Measurements from ENCODE around the gene ZSCAN9. TPM values are rescaled to one million over a fixed set of nuclear protein-coding genes. Genes with fewer than 3 reads are reported as not detected.

Gene ZSCAN9
- total RNA-seq, 1 donor from 2014 or later, result 23.4 TPM

GRCh38 chr6:28266962-28267694, 42.1 kb downstream of the ZSCAN9 start, which contains the start of gene ZSCAN26:
Gene ZSCAN26, plus strand, starts transcription at chr6:28267143. Its CDS starts 4,777 bp downstream, at chr6:28271920.
- DNase-seq (ENCODE audit: low spot score), result peak; percentile 95

DNA sequence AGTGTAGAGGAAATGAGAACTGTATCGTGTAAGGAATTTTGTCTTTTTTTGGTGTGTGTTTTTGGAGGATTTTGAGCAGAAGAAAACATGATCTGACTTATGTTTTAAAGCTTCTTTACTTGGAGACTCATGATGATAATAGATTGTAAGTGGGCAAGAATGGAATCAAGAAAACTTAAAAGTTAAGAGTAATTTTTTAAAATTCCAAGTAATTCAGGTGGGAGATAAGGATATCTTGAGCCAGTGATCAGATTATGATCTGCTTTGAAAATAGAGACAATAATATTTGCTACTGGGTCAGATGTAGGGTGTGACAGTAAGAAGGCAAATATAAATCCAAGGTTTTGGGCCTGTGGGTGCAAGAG, 42.6 kb downstream of the ZSCAN9 start:
- DNase-seq (ENCODE audit: low spot score), result no peak

DNA sequence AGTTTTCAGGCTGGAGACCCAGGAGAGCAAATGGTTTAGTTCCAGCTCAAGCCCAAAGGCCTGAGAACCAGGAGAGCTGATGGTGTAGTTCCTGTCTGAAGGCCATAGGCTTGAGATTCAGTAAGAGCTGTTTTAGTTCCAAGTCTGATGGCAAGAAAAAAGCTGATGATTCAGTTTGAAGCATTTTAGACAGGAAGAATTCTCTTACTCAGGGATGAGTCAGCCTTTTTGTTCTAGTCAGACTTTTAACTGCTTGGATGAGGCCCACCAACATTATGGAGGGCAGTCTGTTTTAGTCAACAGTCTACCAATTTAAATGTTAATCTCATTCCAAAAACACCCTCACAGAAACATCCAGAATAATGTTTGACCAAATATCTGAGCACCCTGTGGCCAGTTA, 44.4 kb downstream of the ZSCAN9 start:
- no peak for DNase-seq (ENCODE audit: low spot score)

DNA sequence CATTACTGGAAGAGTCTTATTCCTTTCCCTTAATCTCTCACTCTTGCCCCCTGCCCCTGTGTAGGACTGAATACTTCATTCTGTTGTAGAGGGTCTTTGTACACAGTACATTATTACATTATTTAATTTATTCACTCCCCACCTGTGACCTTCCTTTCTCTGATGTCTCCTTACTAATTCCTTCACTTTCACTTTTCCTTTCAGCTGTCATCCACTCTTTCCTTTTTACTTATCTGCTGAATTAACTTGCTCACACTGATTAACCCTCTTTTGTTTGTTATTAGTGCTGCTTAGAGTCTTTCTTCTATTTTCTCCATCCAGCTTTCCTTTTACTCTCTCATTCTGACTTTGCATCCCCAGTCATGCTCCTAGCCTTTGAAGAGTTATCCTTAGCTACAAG, 49.8 kb downstream of the ZSCAN9 start:
- DNase-seq (ENCODE audit: low spot score), result no peak

DNA sequence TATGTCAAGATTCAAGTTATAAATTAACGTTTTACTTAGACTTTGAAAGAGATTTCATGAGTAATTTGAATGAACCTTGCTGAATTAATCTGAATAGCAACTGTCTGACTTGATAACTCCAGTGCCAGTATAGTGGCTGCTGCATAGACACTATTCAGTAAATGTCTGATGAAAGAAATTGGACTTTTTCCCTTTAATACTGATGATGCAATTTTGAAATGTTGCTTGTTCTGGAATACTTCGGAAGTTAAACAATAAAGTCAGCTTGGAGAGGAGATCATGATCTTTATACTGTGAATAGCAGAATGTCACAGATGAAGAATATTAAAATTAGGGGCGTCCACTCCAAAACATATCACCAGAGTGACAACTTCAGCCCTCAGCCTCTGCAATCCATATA, 52.7 kb downstream of the ZSCAN9 start:
- no peak for DNase-seq (ENCODE audit: low spot score)

DNA sequence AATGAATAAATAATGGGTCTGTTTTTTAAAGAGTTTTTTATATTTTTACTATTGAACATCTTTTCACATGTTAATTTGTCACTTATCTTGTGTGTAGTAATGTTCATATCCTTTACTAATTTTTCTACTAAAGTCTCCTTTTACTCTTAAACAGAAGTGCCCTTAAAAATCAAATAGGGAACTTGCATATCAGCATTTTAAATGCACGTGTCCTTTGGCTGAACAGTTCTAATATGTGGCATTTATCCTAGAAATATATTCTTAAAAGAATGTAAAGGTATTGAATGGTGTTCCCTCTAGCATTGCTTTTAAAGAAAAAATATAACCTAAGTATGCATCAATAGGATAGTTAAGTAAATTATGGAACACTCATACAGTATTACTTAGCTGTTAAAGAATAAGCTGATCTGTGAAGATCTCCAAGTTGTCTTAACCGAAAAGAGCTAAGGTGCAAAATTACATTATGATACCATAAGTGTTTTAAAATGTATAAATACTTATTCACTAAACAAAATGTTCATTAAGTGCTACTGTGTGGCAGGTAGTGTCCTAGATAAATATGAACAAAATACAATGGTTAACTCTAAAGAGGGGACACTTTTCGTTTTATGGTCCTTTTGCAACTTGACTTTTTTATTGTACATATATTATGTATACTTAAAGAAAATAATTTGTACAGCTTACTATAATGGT, 55.7 kb downstream of the ZSCAN9 start:
- DNase-seq (ENCODE audit: low spot score), result no peak

DNA sequence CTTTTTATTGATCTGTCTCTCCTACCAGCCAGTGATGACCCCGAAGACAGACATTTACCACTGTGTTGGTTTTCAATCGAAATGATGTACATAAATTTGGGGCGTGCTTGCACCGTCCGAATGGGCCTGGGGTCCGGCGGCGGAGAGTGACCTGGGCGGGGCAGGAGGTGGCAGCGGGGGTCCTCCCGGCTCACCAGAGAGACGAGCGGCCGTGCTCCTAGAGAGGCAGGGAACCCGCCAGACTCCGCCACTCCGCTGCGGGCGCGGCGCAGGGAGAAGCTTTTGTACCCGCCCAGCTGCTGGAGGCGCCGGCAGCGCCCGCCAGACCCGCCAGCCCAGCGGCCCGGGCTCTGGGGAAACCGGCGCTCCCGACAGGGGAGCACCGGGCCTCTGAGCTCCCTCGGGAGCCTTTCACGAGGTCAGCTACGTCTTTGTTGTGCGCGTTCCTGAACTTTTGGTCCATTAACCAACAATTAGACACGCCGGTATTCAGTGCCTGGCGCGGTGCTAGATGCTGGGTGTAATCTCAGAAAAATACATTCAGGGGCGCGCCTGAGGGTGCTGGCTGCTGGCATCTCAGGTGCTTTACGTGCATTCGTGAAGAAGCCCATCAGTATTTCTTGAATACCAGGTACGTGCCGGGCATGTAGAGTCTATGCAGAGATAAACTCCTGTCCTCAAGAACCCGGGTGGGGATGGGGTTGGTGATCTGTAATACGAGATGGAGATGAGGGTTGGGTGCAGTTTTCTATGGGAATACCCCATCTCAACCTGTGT, 56.4 kb downstream of the ZSCAN9 start, which contains the start of gene PGBD1:
Gene PGBD1 (plus strand): TSS at position 285 of the 777 bp plus-strand sequence. CDS start 2,242 bp downstream, outside the sequence.
- peak; percentile 72 for DNase-seq (ENCODE audit: low spot score)

DNA sequence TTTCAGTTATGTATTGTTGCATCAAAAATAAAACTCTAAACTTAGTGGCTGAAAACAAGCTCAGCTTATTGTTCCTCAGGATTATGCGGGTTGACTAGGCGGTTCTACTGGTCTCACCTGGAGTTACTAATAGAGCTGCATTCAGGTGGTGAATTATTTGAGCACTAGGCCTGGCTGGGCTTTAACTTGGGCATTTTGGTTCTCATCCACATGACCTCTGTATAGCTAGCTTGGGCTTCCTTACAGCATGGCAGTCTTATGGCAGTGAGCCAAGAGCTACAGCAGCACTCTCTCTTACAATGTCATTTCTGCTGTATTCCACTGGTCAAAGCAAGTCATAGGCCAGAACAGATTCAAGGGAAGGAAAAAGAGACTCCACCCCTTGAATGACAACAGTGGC, 57.9 kb downstream of the ZSCAN9 start:
- no peak for DNase-seq (ENCODE audit: low spot score)

Other genes with a start within 250 kb of the ZSCAN9 start
- gene ZNF165, start 144.7 kb upstream of the ZSCAN9 start, total RNA-seq (ENCODE audit: insufficient read depth, low replicate concordance), result 0.96 TPM
- gene ZSCAN16, start 100.7 kb upstream of the ZSCAN9 start, total RNA-seq (ENCODE audit: insufficient read depth, low replicate concordance), result 2.4 TPM
- gene ZKSCAN8, start 83.4 kb upstream of the ZSCAN9 start, total RNA-seq (ENCODE audit: insufficient read depth, low replicate concordance), result 19.5 TPM
- 19.0 TPM for gene ZKSCAN4, start 27.0 kb downstream of the ZSCAN9 start, total RNA-seq (ENCODE audit: insufficient read depth, low replicate concordance)
- 1.9 TPM for gene NKAPL, start 34.0 kb downstream of the ZSCAN9 start, total RNA-seq (ENCODE audit: insufficient read depth, low replicate concordance)
- gene ZSCAN26, start 41.9 kb downstream of the ZSCAN9 start, total RNA-seq (ENCODE audit: insufficient read depth, low replicate concordance), result 17.3 TPM
- 9.9 TPM for gene PGBD1, start 56.3 kb downstream of the ZSCAN9 start, total RNA-seq (ENCODE audit: insufficient read depth, low replicate concordance)
- gene ZSCAN31, start 110.9 kb downstream of the ZSCAN9 start, total RNA-seq (ENCODE audit: insufficient read depth, low replicate concordance), result 10.6 TPM
- gene ZKSCAN3, start 124.7 kb downstream of the ZSCAN9 start, total RNA-seq (ENCODE audit: insufficient read depth, low replicate concordance), result 5.5 TPM
- gene ZSCAN12, start 174.5 kb downstream of the ZSCAN9 start, total RNA-seq (ENCODE audit: insufficient read depth, low replicate concordance), result 8.7 TPM
- gene ZSCAN23, start 218.2 kb downstream of the ZSCAN9 start, total RNA-seq (ENCODE audit: insufficient read depth, low replicate concordance), result 6.5 TPM